ENCODE measurements around the gene DNAJB8. TPM values are rescaled to one million over a fixed set of nuclear protein-coding genes. Genes with fewer than 3 reads are reported as not detected.

DNAJB8 gene
- total RNA-seq, 1 experiment from 2014 or later, result not detected

- Histone ChIP-seq H3K27me3 (ENCODE audit: insufficient read depth, low read length) (peaks cover 26% of the 10 kb centered on the region; the same call in 1 of the 2 replicates), H2AK5ac (ENCODE audit: insufficient read length, low read length) (no peak overlapping the region)
- WGBS (ENCODE audit: extremely low coverage, insufficient read length, low lambda C conversion rate), result no CpG with 5 or more reads among the region's 13 CpGs
Observed at GRCh38 chr3:128470134-128470899, 3.6 kb upstream of the DNAJB8 start.

More at GRCh38 chr3:128470134-128470899, 3.6 kb upstream of the DNAJB8 start:
- Histone ChIP-seq H2BK120ac (ENCODE audit: low read depth, low read length, poor library complexity, severe bottlenecking) (no peak overlapping the region), H3K79me1 (ENCODE audit: insufficient read depth, low read depth, low read length, poor library complexity, severe bottlenecking) (no peaks in the 10 kb centered on the region), H4K5ac (ENCODE audit: insufficient read length, low read depth, low read length) (no peak overlapping the region), H3K9ac (ENCODE audit: extremely low read depth, insufficient read length, low read length) (no peak overlapping the region), H3K4me2 (ENCODE audit: insufficient read depth, insufficient read length, low read length) (no peak overlapping the region), H2BK12ac (ENCODE audit: insufficient read length, low read depth, low read length) (no peak overlapping the region), H2BK20ac (ENCODE audit: low read depth, low read length, poor library complexity, severe bottlenecking) (no peak overlapping the region), H2BK15ac (ENCODE audit: low read depth, low read length) (no peak overlapping the region), H3K18ac (ENCODE audit: insufficient read length, low read depth, low read length) (no peak overlapping the region), H3K23ac (ENCODE audit: insufficient read length, low read depth, low read length) (no peak overlapping the region), H4K20me1 (ENCODE audit: control insufficient read depth, insufficient read depth, insufficient read length) (no peaks in the 10 kb centered on the region), H3K14ac (ENCODE audit: insufficient read depth, low read length) (no peak overlapping the region), H2AFZ (ENCODE audit: low read length) (no peak overlapping the region), H3K79me2 (ENCODE audit: insufficient read depth, low read length) (no peaks in the 10 kb centered on the region), H3K4me1 (ENCODE audit: insufficient read depth, low read length) (no peaks in the 10 kb centered on the region), H3K27ac (ENCODE audit: insufficient read length, low read depth, low read length) (no peak overlapping the region), H4K8ac (replicated peaks; ENCODE audit: insufficient read length, low read depth, low read length) (no peak overlapping the region), H3K23me2 (ENCODE audit: insufficient read length, low read depth, low read length, poor library complexity, severe bottlenecking) (no peaks in the 10 kb centered on the region), H2BK5ac (ENCODE audit: insufficient read length, low read length) (no peak overlapping the region), H4K91ac (ENCODE audit: insufficient read length, low read depth, low read length) (no peak overlapping the region), H3T11ph (ENCODE audit: low read length) (no peak overlapping the region), H3K9me3 (ENCODE audit: control insufficient read depth, low read depth, low read length) (no peaks in the 10 kb centered on the region), H3K56ac (ENCODE audit: insufficient read length, low read depth, low read length) (no peak overlapping the region), H3K4ac (ENCODE audit: low read depth, low read length) (no peak overlapping the region)
- peaks cover 24 to 31% of the 10 kb centered on the region in 2 experiments for H3K4me1 Mint-ChIP-seq
- H3K27ac Mint-ChIP-seq, result no peak overlapping the region
- no peak overlapping the region for H3K4me3 Mint-ChIP-seq
- no peak for DNase-seq
- peaks cover 93% of the 10 kb centered on the region for H3K27me3 Mint-ChIP-seq (ENCODE audit: low read depth)
- H3K36me3 Mint-ChIP-seq (ENCODE audit: insufficient read depth in 1 of 3, low read depth in 3 of 3), result no peaks in the 10 kb centered on the region; a peak in 2 of 7 replicates
- no peak for TF ChIP-seq CTCF (conservative IDR thresholded peaks at IDR 0.05)
- H3K9me3 Mint-ChIP-seq, result peaks cover 0 to 6% of the 10 kb centered on the region in 2 experiments; a peak in 3 of 5 replicates

All from H9 (cell line).